T-cell (primary cell): ENCODE results near the gene PRAMEF13. TPM values are rescaled to one million over a fixed set of nuclear protein-coding genes. Genes with fewer than 3 reads are reported as not detected.
"Not testable (repeated sequence)": the region's sequence is repeated elsewhere in the genome, so short reads cannot be mapped to it uniquely, and the experiment has no call there.

Source experiments
- ATAC-seq, 4 experiments: fragments of 200-7000 bp in 3 of 4; fragments of 150-1000 bp in 1 of 4; cut with Tn5 transposase; replicated peaks in 1 of 4; 1 replicate in 3 of 4; 2 replicates in 1 of 4; pipeline ENCODE4 v1.10.0; 2021; ENCODE audit warnings: moderate library complexity in 3 of 4, mild to moderate bottlenecking in 2 of 4, moderate number of reproducible peaks in 1 of 4
- CTCF ChIA-PET, 2 donors: fragments of 300-600 bp; sonication (Branson Sonifier 250); formaldehyde crosslinking; loops; one replicate each; lab custom pipeline; 2022; ENCODE audit warnings: antibody characterized with exemption in 2 of 2; lab: Charles Lee
- POLR2A ChIA-PET, 2 donors: fragments of 300-600 bp; sonication (Branson Sonifier 250); formaldehyde crosslinking; loops; one replicate each; lab custom pipeline; 2022; ENCODE audit warnings: antibody characterized with exemption in 2 of 2; lab: Charles Lee
- DNase-seq, 35 experiments: peaks; one replicate each; pipeline versions ENCODE4 v3.0.0 to v3.0.0-alpha.2; 2013 to 2023
- H3K27ac ChIP-seq: one replicate; pipeline ENCODE4 v1.5.1; 2013; ENCODE audit warnings: low read length
- H3K27me3 ChIP-seq, 2 experiments: replicated peaks in 1 of 2; 1 replicate in 1 of 2; 2 replicates in 1 of 2; pipeline versions ENCODE4 v1.6.1 to v1.7.0; 2013; ENCODE audit warnings: low read length in 1 of 2, mixed read lengths in 1 of 2; ENCODE audit not compliant: control insufficient read depth in 2 of 2, insufficient read depth in 2 of 2; ENCODE audit errors: extremely low read depth in 1 of 2
- H3K36me3 ChIP-seq, 2 donors: 1 replicate in 1 of 2; 2 replicates in 1 of 2; pipeline versions ENCODE4 v1.6.1 to v1.7.0; 2013; ENCODE audit warnings: low read length in 1 of 2; ENCODE audit not compliant: control insufficient read depth in 2 of 2, insufficient read depth in 1 of 2; ENCODE audit errors: extremely low read depth in 1 of 2
- H3K4me1 ChIP-seq, 2 experiments: 1 replicate in 1 of 2; 2 replicates in 1 of 2; pipeline versions ENCODE4 v1.6.1 to v1.7.0; 2013; ENCODE audit warnings: low read length in 2 of 2, mixed read lengths in 1 of 2; ENCODE audit not compliant: insufficient read depth in 2 of 2, control insufficient read depth in 1 of 2; ENCODE audit errors: extremely low read depth in 1 of 2
- H3K4me3 ChIP-seq, 2 donors: 1 replicate in 1 of 2; 2 replicates in 1 of 2; pipeline versions ENCODE4 v1.5.1 to v1.7.0; 2013; ENCODE audit warnings: mild to moderate bottlenecking in 2 of 2, low read length in 1 of 2, moderate library complexity in 1 of 2; ENCODE audit not compliant: control insufficient read depth in 1 of 2; ENCODE audit errors: extremely low read depth in 1 of 2
- H3K9me3 ChIP-seq: 2 replicates; pipeline ENCODE4 v1.7.0; 2013
- H3K27ac Mint-ChIP-seq, 2 donors: one replicate each; pipeline ENCODE4 v1.8.0; 2020 to 2021; ENCODE audit warnings: mild to moderate bottlenecking in 2 of 2, mixed read lengths in 2 of 2
- H3K27me3 Mint-ChIP-seq, 2 donors: one replicate each; pipeline ENCODE4 v1.8.0; 2021 to 2022; ENCODE audit warnings: mixed read lengths in 2 of 2
- H3K36me3 Mint-ChIP-seq: one replicate; pipeline ENCODE4 v1.8.0; 2021; ENCODE audit warnings: mixed read lengths
- H3K4me1 Mint-ChIP-seq, 3 donors: one replicate each; pipeline ENCODE4 v1.8.0; 2020 to 2022; ENCODE audit warnings: mixed read lengths in 3 of 3, mild to moderate bottlenecking in 1 of 3
- H3K4me3 Mint-ChIP-seq, 3 donors: one replicate each; pipeline ENCODE4 v1.8.0; 2020 to 2022; ENCODE audit warnings: mild to moderate bottlenecking in 3 of 3, mixed read lengths in 3 of 3, moderate library complexity in 3 of 3
- H3K9me3 Mint-ChIP-seq, 3 donors: one replicate each; pipeline ENCODE4 v1.8.0; 2020 to 2022; ENCODE audit warnings: mixed read lengths in 3 of 3
- WGBS: methylation state at CpG from one replicate; pipeline ENCODE4 v1.1.5; 2013; ENCODE audit warnings: missing lambda C conversion rate; ENCODE audit not compliant: insufficient coverage; 5-methylcytosine and 5-hydroxymethylcytosine counted together
- total RNA-seq, 35 experiments: library from RNA in 6 of 35; stranded (reverse) in 6 of 35; fragments of 120-200 nt in 1 of 35; gene quantifications; one replicate each; pipeline versions ENCODE4 v1.2.1 to v1.2.4 and lab custom pipeline; 2013 to 2026

The PRAMEF13 gene
- not detected for total RNA-seq
- not detected for total RNA-seq (2013)
- 0 reads per million in 29 experiments for total RNA-seq (lab: John Stamatoyannopoulos, UW)

GRCh38 chr1:13201309-13201708, at the start of gene PRAMEF13:
Gene PRAMEF13, minus strand, starts transcription at chr1:13201409. Its CDS starts 1,820 bp downstream, at chr1:13199589.
- H3K9me3 Mint-ChIP-seq, H3K27ac ChIP-seq, H3K9me3 ChIP-seq, POLR2A ChIA-PET, H3K4me1 ChIP-seq, H3K27ac Mint-ChIP-seq, H3K4me3 ChIP-seq, H3K36me3 Mint-ChIP-seq, DNase-seq, ATAC-seq, H3K27me3 Mint-ChIP-seq, H3K27me3 ChIP-seq, H3K4me3 Mint-ChIP-seq, H3K36me3 ChIP-seq, H3K4me1 Mint-ChIP-seq, CTCF ChIA-PET: not testable (repeated sequence)
- WGBS = no CpG with 5 or more reads among the region's 5 CpGs

GRCh38 chr1:13247122-13247521, 45.9 kb upstream of the PRAMEF13 start:
- CTCF ChIA-PET = not testable (repeated sequence)

GRCh38 chr1:13246554-13246871, 45.3 kb upstream of the PRAMEF13 start:
- H3K27me3 ChIP-seq, H3K36me3 ChIP-seq, H3K4me1 Mint-ChIP-seq, H3K4me3 ChIP-seq, H3K27ac Mint-ChIP-seq, POLR2A ChIA-PET, H3K27ac ChIP-seq, H3K9me3 Mint-ChIP-seq, CTCF ChIA-PET, ATAC-seq, H3K36me3 Mint-ChIP-seq, H3K4me1 ChIP-seq, H3K9me3 ChIP-seq, H3K4me3 Mint-ChIP-seq, DNase-seq: not testable (repeated sequence)
- WGBS = 85% methylated on average over 2 of the region's 2 CpGs
- peaks cover 0 to 12% of the 10 kb centered on the region in 2 donors for H3K27me3 Mint-ChIP-seq

More at GRCh38 chr1:13247122-13247521, 45.9 kb upstream of the PRAMEF13 start:
- ATAC-seq, DNase-seq, H3K4me1 ChIP-seq, H3K36me3 ChIP-seq, H3K4me1 Mint-ChIP-seq, H3K27ac ChIP-seq, H3K27me3 ChIP-seq, H3K4me3 Mint-ChIP-seq, H3K9me3 Mint-ChIP-seq, H3K9me3 ChIP-seq, H3K27ac Mint-ChIP-seq, POLR2A ChIA-PET, H3K36me3 Mint-ChIP-seq, H3K4me3 ChIP-seq: not testable (repeated sequence)
- WGBS = 62% methylated on average over 3 of the region's 7 CpGs
- H3K27me3 Mint-ChIP-seq = peaks cover 0 to 12% of the 10 kb centered on the region in 2 donors

GRCh38 chr1:13245841-13246553, 44.8 kb upstream of the PRAMEF13 start:
- H3K4me3 Mint-ChIP-seq, DNase-seq, CTCF ChIA-PET, H3K27ac ChIP-seq, H3K4me1 ChIP-seq, H3K27ac Mint-ChIP-seq, H3K9me3 ChIP-seq, H3K27me3 ChIP-seq, ATAC-seq, H3K4me3 ChIP-seq, H3K36me3 ChIP-seq, H3K9me3 Mint-ChIP-seq, POLR2A ChIA-PET, H3K4me1 Mint-ChIP-seq, H3K36me3 Mint-ChIP-seq: not testable (repeated sequence)
- WGBS = 70% methylated on average over 5 of the region's 5 CpGs
- H3K27me3 Mint-ChIP-seq = peaks cover 0 to 12% of the 10 kb centered on the region in 2 donors

- peaks cover 0 to 12% of the 10 kb centered on the region in 2 donors for H3K27me3 Mint-ChIP-seq
- H3K27ac Mint-ChIP-seq, DNase-seq, H3K4me1 Mint-ChIP-seq, H3K36me3 ChIP-seq, CTCF ChIA-PET, H3K36me3 Mint-ChIP-seq, H3K27me3 ChIP-seq, H3K9me3 Mint-ChIP-seq, POLR2A ChIA-PET, ATAC-seq, H3K4me1 ChIP-seq, H3K4me3 Mint-ChIP-seq, H3K4me3 ChIP-seq, H3K9me3 ChIP-seq, H3K27ac ChIP-seq: not testable (repeated sequence)
- 71% methylated on average over 5 of the region's 9 CpGs for WGBS
These were observed 42.5 kb upstream of the PRAMEF13 start for GRCh38 chr1:13243536-13244263.

GRCh38 chr1:13239633-13240032, 38.4 kb upstream of the PRAMEF13 start:
- H3K4me3 ChIP-seq, H3K9me3 ChIP-seq, H3K36me3 Mint-ChIP-seq, H3K4me1 ChIP-seq, H3K4me3 Mint-ChIP-seq, H3K27me3 ChIP-seq, H3K27ac Mint-ChIP-seq, CTCF ChIA-PET, H3K36me3 ChIP-seq, H3K9me3 Mint-ChIP-seq, ATAC-seq, H3K27me3 Mint-ChIP-seq, H3K27ac ChIP-seq, H3K4me1 Mint-ChIP-seq, DNase-seq, POLR2A ChIA-PET: not testable (repeated sequence)
- 94% methylated on average over 4 of the region's 4 CpGs for WGBS
